Measurements from ENCODE around the gene TAF13. TPM values are rescaled to one million over a fixed set of nuclear protein-coding genes. Genes with fewer than 3 reads are reported as not detected.

Gene TAF13
- total RNA-seq, 6 donors from 2014 or later: 11.5 to 54.6 (median 35.7) TPM

GRCh38 chr1:109017134-109017533, 58.7 kb downstream of the TAF13 start:
- WGBS, 2 donors: 95 to 96% methylated on average over 1 of the region's 1 CpG
- Histone ChIP-seq H3K4me3 (no peak overlapping the region), H3K9me3 (no peaks in the 10 kb centered on the region), H3K4me1 (no peaks in the 10 kb centered on the region), H3K27me3 (no peaks in the 10 kb centered on the region), H3K27ac (no peak overlapping the region), H3K36me3 (peaks cover 0 to 47% (median 10%) of the 10 kb centered on the region in 4 donors)
- no peak for ATAC-seq (ENCODE audit: low FRiP score in 2 of 2)
- DNase-seq: no peak
- TF ChIP-seq POLR2A (IDR thresholded peaks at IDR 0.05) (no peak), CTCF (IDR thresholded peaks at IDR 0.05) (no peak), POLR2AphosphoS5 (IDR thresholded peaks at IDR 0.05) (no peak)

Small RNA genes lying within 50 kb of the gene (small RNA-seq; reads per million reads assigned to genes)
- gene AL356488.2: 0 reads per million in 4 donors
- 0 reads per million in 4 donors for gene BX679664.1

Other genes with a start within 250 kb of the TAF13 start
- gene AKNAD1, start 218.9 kb downstream of the TAF13 start, total RNA-seq: under 1 TPM in 2 of 6 donors, not detected in 4; 0.46 to 0.84 TPM
- 10 to 100 TPM in 5 of 6 donors, 1 to 10 TPM in 1; 8.9 to 27.4 (median 17.8) TPM for gene GPSM2, start 199.0 kb downstream of the TAF13 start, total RNA-seq
- 10 to 100 TPM; 16.1 to 31.3 (median 25.8) TPM for gene CLCC1, start 112.5 kb downstream of the TAF13 start, total RNA-seq
- gene WDR47, start 33.9 kb downstream of the TAF13 start, total RNA-seq: 10 to 100 TPM in 4 of 6 donors, 1 to 10 TPM in 2; 5.2 to 21.0 (median 13.9) TPM
- gene TMEM167B, start 14.8 kb upstream of the TAF13 start, total RNA-seq: 10 to 100 TPM; 13.2 to 43.6 (median 30.5) TPM
- gene ELAPOR1, start 38.1 kb upstream of the TAF13 start, total RNA-seq: 10 to 100 TPM; 14.7 to 49.3 (median 24.4) TPM
- 100 to 1,000 TPM; 126 to 212 (median 160) TPM for gene SARS1, start 137.9 kb upstream of the TAF13 start, total RNA-seq
- gene CELSR2, start 173.5 kb upstream of the TAF13 start, total RNA-seq: 10 to 100 TPM in 2 of 6 donors, 1 to 10 TPM in 4; 5.9 to 27.2 (median 8.8) TPM
- gene PSRC1, start 207.1 kb upstream of the TAF13 start, total RNA-seq: 10 to 100 TPM in 2 of 6 donors, 1 to 10 TPM in 4; 1.5 to 16.8 (median 4.9) TPM
- gene MYBPHL, start 231.0 kb upstream of the TAF13 start, total RNA-seq: 1 to 10 TPM in 5 of 6 donors, not detected in 1; 1.8 to 8.6 (median 3.1) TPM